HG02798 (cell line): Measurements from ENCODE around the gene ATP2A1.
A peak's percentile ranks its signal among the peaks of the same experiment; 100 is the strongest.
"Not testable (repeated sequence)": the region's sequence is repeated elsewhere in the genome, so short reads cannot be mapped to it uniquely, and the experiment has no call there.

Source experiments
- ATAC-seq: cut with Tn5 transposase; IDR thresholded peaks from one replicate; pipeline ENCODE4 v1.9.1; 2021; ENCODE audit warnings: mild to moderate bottlenecking; ENCODE audit not compliant: unreplicated experiment, poor library complexity

ATP2A1 gene

DNA sequence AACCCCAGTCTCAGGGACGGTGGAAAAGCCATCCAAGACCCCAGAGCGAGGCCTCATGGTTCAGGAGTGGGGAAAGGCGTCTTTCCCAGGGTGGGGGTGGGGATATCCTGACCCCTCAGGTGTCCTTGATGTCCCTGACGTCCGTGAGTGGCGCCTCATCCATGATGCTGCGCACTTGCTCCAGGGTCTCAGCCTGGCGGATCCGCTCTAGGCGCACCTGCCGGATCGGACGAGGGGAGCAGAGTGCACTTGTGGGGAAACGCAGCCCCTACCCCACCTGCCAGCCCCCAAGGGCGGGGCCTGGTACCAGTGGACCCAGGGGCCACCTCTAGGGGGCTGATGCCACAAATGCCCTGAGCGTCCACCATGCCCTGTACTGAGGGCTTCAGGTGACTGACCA is 26.5 kb downstream of the ATP2A1 start:
- ATAC-seq: no peak

DNA sequence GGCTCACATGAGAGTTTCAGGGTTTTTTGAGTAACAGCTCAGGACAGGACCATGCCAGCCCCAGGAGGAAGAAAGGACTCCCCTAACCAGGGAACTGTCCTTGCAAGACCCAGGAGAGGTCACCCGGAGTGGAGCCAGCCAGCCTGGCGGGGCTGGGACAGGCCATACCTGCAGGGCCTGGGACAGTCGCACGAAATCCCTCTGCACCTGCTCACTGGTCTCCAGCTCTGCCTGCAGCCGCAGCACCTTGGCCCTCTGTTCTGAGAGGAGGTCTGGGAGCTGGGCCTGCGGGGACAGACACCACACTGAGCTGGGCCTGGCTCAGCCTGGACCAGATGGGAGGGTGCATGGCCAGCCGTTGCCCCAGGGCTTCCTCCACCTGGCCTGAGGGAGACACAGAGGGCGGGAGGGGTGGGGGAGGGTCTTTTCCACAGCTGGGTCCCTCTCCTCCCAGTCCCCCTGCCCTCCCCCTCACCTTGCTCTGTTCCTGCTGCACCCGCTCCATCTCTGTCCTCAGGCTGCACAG is 27.0 kb downstream of the ATP2A1 start:
- no peak for ATAC-seq

DNA sequence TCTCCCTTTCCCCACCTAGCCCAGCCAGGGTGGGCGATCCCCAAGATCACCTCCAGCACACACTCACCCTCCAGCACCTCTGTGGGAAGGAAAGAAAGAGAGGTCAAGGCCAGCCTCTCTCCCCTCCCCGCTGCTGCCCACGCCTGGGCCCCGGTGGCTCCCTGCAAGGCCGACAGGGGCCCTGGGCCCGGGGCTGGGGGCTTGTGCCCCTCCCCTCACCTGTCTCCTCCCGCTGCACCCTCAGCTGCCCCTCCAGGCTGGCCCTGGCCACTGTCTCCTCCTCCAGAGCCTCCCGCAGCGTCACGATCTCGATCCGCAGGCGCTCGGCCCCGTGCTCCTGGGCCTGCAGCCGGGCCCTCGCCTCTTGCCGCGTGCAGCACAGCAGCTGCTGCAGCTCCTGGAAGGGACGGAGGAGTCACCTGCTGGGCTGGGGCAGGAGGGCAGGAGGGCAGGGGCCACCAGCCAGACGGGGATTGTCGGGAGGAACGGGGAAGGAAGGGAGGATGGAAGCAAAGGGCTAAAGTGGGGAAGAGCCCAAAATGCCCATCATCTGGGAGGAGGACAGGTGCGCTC is 27.6 kb downstream of the ATP2A1 start:
- no peak for ATAC-seq

DNA sequence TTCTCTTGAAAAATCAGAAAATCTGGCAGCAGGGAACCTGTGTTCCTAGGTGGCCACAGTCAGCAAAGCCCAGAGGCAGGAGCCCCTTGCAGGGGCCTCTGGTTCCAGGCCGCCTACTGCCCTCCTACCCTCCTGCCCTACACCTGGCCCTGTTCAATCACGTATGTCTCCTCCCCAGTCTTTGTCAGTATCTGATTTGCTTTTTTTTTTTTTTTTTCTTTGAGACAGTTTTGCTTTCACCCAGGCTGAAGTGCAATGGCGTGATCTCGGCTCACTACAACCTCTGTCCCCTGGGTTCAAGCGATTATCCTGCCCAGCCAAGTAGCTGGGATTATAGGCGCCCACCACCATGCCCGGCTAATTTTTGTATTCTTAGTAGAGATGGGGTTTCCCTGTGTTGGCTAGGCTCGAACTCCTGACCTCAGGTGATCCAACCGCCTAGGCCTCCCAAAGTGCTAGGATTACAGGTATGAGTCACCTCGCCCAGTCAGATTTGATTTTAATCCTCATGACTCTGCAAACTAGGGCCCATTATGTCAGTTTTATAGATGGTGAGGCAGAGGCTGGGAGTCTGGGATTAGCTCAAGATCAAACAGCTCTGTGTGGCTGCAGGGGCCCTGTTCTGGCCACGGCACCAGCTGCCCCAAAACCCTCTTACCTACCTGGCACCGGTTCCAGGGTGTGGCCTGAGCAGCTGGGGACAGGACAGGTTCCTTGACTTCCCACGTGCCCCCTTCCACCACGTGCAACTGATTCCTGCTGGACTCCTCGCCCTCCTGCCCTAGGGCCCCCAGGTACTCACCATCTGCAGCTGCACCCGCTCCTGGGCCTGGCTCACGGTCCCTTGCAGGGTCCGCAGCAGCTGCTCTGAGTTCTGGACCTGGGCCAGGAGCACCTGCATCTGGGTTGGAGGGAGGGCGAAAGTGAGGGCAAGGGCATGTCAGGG is 32.1 kb downstream of the ATP2A1 start:
- no peak for ATAC-seq

DNA sequence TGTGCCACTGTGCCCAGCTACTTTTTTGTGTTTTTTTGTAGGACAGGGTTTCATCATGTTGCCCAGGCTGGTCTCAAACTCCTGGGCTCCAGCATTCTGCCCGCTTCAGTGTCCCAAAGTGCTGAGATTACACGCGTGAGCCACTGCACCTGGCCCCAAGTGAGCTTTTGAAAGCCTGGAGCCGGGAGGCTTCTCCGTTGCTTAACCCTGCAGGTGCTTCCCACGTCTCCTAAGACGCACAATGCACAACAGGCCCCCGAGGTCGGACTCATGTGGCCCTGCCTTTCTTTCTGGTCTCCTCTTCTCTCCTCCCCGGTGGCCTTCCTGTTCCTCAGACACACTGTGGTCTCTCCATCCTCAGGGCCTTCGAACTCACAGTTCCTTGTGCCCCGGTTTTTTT is 34.3 kb downstream of the ATP2A1 start:
- no peak for ATAC-seq

DNA sequence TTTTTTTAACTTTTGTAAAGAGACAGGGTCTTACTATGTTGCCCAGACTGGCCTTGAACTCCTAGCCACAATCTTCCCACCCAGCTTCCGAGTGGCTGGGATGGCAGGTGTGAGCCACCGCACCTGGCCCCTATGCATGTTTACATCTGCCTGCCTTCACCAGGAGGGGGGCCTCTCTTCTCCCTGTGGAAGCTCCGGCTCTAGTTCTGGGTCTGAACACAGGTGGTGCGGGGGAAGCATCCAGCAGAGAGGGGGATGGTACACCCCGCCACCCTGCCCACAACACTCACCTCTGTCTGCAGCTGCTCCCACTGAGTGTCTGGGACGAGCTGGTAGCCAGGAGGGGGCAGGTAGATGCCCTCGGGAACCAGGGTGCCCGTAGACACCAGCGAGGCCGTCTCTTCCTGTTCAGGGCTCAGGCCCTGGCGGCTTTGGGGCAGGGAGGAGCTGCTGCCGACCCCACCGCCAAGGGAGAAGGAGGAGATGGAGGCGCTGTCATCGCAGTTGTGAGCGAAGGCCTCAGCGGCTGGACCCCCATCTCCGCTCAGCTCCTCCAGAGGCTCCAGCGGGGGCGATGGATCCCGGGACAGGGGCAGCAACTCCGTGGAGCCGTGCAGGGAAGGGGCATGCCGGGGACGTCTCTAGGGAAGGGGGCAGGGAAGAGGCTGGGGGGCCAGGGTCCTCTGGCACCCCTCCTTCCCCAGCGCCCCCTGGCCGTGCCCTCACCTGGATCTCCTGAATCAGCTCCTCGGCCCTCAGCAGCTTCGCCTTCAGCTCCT is 35.8 kb downstream of the ATP2A1 start:
- ATAC-seq: no peak

DNA sequence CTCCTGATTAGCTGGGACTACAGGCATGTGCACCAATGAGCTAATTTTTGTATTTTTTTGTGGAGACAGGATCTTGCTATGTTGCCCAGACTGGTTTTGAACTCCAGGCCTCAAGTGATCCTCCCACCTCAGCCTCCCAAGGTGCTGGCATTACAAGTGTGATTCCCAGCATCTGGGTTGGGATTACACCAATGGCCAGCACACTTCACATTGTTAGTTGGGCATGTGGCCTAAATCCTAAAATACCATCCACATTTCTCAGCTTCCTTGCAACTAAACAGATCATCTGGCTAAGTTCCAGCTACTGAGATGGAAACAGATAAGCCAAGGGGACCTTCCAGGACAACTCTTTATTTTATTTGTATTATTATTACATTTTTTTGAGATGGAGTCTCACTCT is 36.9 kb downstream of the ATP2A1 start:
- no peak for ATAC-seq

DNA sequence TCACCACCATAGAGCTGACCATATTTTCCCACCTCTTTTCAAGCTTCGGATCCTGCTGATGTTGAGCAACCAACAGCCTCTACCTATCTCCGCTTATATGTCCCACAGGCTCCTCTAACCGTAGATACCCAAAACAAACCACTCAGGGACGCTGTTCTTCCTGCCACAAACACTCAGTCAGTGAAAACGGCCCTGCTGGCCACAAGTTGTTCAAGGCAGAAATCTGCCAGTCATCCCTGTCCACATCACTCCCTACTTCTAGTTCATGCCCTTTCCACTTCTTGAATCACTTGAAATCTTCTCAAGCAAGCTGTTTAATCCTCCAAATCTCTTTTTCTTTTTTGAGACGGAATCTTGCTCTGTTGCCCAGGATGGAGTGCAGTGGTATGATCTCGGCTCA is 38.8 kb downstream of the ATP2A1 start:
- ATAC-seq: no peak

DNA sequence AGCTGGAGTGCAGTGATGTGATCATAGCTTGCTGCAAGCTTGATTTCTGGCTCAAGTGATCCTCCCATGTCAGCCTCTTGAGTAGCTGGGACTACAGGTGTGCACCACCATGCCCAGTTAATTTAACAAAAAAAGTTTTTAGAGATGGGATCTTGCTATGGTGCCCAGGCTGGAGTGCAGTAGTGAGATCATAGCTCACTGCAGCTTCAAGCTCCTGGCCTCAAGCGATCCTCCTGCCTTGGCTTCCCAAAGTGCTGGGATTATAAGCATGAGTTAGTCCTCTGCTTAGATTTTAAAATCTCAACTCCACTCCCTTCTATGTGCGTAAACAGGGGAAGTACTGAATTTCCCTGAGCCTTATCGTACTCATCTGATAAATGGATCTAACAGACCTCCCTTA is 40.4 kb downstream of the ATP2A1 start:
- ATAC-seq: no peak

DNA sequence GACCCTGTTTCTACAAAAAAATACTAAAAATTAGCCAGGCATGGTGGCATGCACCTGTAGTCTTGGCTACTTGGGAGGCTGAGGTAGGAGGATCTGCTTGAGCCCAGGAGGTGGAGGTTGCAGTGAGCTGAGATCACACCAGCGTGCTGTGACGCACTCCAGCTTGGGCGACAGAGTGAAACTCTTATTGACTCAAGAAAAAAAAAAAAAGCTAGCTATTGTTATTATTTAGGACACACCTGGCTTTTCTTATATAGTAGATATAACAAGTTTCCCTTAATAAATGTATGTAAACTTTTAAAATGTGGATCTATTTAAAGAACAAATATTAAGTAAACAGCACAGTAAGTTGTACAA is 44.9 kb downstream of the ATP2A1 start:
- ATAC-seq: no peak

DNA sequence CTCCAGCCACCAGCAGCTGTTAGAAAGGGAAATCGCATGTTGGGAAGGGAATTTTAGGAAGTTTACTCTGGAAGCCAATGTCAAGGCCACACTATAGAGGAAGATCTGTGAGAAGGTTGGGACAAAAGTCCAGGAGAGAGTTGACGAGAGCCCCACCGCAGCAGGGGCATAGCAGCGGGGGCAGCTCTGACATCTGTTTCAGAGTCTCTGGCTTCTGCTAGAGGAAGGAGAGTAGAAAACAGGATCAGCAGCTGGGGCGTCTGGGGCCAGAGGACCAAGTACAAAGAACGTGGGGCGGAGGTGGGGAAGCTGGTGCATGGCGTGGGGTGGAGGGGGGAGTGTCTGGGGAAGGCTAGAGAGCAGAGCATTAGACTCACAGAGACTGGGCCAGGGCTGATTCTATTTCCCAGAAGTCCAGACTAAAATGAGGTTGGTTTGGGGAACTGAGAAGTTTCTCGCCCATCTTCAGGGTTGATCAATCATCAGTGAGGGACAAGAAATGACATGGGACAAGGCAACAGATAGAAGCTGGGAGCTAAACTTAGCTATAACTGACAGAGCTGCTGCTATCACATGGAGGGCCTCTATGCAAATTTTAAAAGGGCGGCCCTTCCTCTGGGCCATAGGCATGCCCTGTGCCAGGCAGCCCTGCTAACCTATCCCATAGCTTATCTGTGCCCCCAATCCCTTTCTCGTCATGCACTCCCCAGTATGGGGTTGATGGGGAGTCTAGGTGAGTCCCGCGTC is 45.5 kb downstream of the ATP2A1 start:
- peak; percentile 51 for ATAC-seq

DNA sequence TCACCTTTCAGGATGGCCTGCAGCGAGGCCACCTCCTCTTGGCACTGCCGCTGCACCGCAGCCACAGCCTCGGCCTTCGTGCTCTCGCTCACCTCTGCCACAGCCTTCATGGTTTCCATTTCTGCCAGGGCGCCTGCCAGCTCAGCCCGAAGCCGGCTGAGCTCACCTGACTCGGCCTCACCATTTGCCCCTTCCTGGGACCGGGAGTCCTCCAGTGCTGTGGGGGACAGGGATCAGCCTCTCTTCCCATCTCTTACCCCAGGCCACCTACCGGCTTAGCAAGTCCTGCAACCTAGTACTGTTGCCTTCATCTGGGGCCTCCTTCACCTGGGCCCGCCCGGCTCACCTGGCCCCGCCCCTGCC is 46.1 kb downstream of the ATP2A1 start:
- no peak for ATAC-seq

DNA sequence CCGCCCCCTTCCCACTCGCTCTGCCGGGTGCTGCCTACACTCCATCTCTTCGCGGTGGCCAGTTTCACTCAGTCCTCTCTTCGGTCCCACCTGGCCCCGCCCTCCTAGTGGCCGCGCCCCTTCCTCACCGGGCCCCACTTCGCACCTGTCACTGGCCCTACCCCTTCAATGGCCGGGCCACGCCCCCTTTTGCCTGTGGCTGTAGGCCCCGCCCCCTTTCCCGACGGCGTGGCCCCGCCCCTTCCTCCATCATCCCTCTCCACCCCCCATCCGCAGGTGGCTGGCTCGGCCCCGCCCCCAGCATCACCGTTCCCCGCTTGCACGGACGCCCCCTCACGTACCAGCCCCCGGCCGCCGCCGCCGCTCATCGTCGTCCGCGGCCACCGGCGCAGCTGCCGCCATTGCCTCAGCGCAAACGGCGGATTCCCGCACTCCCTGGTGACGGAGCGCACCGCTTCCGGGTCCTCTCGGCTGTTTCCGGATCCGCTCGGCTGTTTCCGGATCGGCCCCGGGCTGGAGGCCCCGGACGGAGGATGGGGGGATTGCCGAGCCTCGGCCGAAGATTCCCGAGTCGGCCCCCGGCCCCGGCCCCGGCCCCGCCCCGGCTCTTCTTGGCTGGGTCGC is 46.6 kb downstream of the ATP2A1 start, which contains the start of gene RABEP2:
Gene RABEP2, minus strand, starts transcription at position 477 of the 624 bp plus-strand sequence. Its CDS starts 75 bp downstream, at position 402.
- ATAC-seq: peak; percentile 74

DNA sequence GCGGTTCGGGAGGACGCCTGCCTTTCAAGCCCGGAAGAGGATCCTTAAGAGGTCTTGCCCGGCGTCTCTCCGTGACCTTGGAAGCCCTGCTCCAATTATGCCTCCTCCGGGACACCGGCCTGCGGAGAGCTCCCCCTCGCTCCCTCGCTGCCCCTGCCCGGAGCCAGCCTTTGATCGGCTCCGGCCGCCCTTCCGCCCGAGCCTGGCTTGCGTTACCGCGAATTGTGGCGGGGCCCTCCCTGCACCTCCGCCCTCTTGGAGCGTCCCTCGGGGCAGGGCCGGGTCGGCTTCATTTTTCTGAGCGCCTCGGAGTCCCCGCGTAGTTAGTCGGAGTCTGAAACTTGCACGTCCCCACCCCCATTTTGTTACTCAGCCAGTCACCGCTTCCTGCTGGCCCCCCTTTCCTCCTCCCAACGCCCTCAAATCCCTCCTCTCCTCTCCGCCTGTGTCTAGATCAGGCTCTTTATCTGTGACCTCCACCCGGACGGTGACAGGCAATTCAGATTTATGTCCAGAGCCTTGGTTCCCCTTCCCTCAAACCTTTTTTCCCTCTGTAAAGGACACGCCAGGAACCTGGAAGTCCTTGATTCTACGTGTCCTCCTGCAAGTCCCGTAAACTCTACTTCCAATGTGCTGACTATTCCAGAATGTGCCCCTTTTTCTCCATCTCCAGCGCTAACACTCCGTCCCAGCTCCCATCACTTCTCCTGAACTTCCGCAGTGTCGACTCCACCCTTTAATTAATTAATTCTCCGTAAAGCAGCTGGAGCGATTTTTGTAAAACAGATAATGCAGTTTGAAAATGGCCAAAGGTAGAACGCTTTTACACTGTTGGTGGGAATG is 47.3 kb downstream of the ATP2A1 start:
- peak; percentile 27 for ATAC-seq

DNA sequence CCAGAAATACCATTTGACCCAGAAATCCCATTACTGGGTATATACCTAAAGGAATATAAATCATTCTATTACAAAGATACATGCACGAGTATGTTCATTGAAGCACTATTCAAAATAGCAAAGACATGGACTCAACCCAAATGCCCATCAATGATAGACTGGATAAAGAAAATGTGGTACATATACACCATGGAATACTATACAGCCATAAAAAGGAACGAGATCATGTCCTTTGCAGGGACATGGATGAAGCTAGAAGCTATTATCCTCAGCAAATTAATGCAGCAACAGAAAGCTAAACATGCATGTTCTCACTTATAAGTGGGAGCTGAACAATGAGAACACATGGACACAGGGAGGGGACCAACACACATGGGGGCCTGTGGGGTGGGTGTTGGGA is 48.0 kb downstream of the ATP2A1 start:
- not testable (repeated sequence) for ATAC-seq

DNA sequence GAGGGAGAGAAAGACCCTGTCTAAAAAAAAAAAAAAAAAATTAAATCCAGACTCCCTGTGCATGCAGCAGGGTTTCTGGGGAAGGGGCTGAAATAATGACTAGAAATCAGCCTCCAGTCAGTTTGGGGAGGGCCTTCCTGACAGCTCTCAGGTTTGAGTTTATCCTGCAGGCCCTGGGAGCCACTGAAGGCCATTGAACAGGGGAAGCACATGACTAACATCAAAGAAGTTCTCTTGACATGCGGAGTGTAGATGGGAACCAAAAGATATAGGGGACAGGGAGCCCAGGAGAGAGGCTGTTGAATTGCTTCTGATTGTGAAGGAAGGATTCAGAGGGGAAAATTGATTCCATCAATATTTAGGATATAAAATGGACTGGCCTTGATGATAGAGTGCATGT is 49.5 kb downstream of the ATP2A1 start:
- ATAC-seq: no peak

DNA sequence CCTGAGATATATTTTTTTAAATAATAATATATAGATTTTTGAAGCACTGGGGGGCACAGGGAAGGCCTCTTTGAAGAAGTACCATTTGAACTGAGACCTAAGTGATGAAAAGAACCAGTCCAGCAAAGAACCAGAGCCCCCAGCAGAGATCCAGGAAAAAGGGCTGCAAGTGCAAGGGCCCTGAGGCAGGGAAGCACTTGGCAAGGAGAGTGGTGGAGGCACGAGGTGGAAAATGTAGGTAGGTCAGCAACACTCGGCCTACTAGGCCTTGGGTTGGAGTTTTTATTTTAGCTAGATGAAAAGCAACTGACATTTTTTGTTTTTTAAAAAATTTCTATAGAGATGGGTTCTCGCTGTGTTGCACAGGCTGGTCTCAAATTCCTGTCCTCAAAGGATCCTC is 51.9 kb downstream of the ATP2A1 start:
- no peak for ATAC-seq

DNA sequence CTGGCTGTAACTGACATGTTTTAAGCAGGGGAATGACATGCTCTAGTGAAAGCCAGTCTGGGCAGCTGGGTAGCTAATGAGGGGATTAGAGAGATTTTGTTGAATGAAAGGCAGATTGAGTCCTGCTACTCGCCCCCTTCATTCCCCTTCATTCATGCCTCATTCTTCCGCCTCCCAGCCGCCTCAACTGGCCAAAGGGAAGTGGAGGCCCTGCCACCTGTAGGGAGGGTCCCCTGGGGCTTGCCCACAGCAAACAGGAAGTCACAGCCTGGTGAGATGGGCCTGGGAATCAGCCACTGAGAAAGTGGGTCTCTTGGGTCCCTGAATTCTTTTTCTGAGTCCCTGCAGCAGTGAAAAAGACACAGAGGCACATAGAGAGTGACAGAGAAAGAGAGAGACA is 52.4 kb downstream of the ATP2A1 start:
- no peak for ATAC-seq

DNA sequence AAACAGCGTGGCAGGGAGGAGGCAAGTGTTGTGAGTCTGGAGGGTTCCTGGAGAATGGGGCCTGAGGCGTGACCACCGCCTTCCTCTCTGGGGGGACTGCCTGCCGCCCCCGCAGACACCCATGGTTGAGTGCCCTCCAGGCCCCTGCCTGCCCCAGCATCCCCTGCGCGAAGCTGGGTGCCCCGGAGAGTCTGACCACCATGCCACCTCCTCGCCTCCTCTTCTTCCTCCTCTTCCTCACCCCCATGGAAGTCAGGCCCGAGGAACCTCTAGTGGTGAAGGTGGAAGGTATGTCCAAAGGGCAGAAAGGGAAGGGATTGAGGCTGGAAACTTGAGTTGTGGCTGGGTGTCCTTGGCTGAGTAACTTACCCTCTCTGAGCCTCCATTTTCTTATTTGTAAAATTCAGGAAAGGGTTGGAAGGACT is 53.5 kb downstream of the ATP2A1 start, which contains the start of gene CD19:
Gene CD19, plus strand, starts transcription at position 171 of the 425 bp plus-strand sequence. Its CDS starts 30 bp downstream, at position 201.
- ATAC-seq: no peak
